OCI-LY1 (cell line): Measurements from ENCODE around the gene SKAP1.

Source experiments
- EZH2 ChIP-seq: fragments of 200-600 bp; sonication (generic), shearing (Covaris generic); IDR thresholded peaks from 2 replicates; pipeline ENCODE4 v1.8.0; 2017; ENCODE audit warnings: borderline replicate concordance, mixed run types, mild to moderate bottlenecking, antibody characterized with exemption, low read length, moderate library complexity, mixed read lengths
- TF ChIP-seq, protein P1 (sequence below): fragments of 200-600 bp; sonication (generic), shearing (Covaris generic); IDR thresholded peaks from 2 replicates; pipeline ENCODE4 v1.5.1; 2017; ENCODE audit warnings: mild to moderate bottlenecking, antibody characterized with exemption, low read length, moderate library complexity, mixed read lengths

DNA sequence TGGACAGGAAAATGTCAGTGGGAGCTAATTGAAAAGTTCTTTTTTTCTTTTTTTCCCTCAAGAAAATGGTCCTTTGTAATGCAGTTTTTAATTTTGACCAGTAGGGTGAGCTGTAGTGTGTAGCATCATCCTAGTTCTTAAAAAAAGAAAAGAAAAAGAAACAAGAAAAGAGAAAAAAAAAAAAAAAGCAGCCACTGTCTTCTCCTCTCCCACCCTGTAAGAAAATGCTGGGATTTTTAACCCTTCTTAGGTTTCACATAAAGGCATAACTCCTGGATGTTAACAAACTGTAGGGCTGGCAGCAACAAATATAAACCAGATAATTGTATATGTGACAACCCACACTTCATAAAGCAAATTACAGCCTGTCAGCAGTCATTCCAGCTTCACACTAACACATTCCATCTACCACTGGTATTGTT lies 78.1 kb downstream of the SKAP1 start:
- TF ChIP-seq, protein P1, sequence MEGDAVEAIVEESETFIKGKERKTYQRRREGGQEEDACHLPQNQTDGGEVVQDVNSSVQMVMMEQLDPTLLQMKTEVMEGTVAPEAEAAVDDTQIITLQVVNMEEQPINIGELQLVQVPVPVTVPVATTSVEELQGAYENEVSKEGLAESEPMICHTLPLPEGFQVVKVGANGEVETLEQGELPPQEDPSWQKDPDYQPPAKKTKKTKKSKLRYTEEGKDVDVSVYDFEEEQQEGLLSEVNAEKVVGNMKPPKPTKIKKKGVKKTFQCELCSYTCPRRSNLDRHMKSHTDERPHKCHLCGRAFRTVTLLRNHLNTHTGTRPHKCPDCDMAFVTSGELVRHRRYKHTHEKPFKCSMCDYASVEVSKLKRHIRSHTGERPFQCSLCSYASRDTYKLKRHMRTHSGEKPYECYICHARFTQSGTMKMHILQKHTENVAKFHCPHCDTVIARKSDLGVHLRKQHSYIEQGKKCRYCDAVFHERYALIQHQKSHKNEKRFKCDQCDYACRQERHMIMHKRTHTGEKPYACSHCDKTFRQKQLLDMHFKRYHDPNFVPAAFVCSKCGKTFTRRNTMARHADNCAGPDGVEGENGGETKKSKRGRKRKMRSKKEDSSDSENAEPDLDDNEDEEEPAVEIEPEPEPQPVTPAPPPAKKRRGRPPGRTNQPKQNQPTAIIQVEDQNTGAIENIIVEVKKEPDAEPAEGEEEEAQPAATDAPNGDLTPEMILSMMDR = peak; percentile 62
- no peak for TF ChIP-seq EZH2
